Stimulated activated CD4-positive, alpha-beta T cell treated with anti-CD3 and anti-CD28 coated beads, Interleukin-12 subunit alpha, Interleukin-12 subunit beta, amount 100 ng/mL, for 4 hours (primary cell): ENCODE data around the gene B3GNT8.
"Not testable (repeated sequence)": the region's sequence is repeated elsewhere in the genome, so short reads cannot be mapped to it uniquely, and the experiment has no call there.

Experiments used
- DNase-seq: peaks from one replicate; pipeline ENCODE4 v3.0.0-alpha.2; 2020

Gene B3GNT8

GRCh38 chr19:41426952-41427646 lies at the start of gene B3GNT8:
Gene B3GNT8, minus strand, starts transcription at chr19:41427374. Its CDS starts 596 bp downstream, at chr19:41426778.
- DNase-seq, result peak; percentile 45

GRCh38 chr19:41476583-41476982 lies 49.4 kb upstream of the B3GNT8 start:
- no peak for DNase-seq

GRCh38 chr19:41463257-41464256 lies 36.4 kb upstream of the B3GNT8 start:
- not testable (repeated sequence) for DNase-seq

- no peak for DNase-seq
These were observed 35.3 kb upstream of the B3GNT8 start for GRCh38 chr19:41462497-41462896.

GRCh38 chr19:41457241-41457640 lies 30.1 kb upstream of the B3GNT8 start:
- no peak for DNase-seq

- no peak for DNase-seq
These were observed 29.3 kb upstream of the B3GNT8 start for GRCh38 chr19:41456342-41456918.

- DNase-seq, result no peak
These were observed 28.8 kb upstream of the B3GNT8 start for GRCh38 chr19:41455936-41456335.

- DNase-seq, result no peak
These were observed 25.6 kb upstream of the B3GNT8 start for GRCh38 chr19:41452584-41453275.

GRCh38 chr19:41449865-41450178 lies 22.6 kb upstream of the B3GNT8 start:
- no peak for DNase-seq

GRCh38 chr19:41449079-41449864 lies 22.1 kb upstream of the B3GNT8 start:
- peak; percentile 68 for DNase-seq

- no peak for DNase-seq
These were observed 20.7 kb upstream of the B3GNT8 start for GRCh38 chr19:41447732-41448332.

GRCh38 chr19:41445575-41445974 lies 18.4 kb upstream of the B3GNT8 start:
- DNase-seq, result no peak

GRCh38 chr19:41443813-41444455 lies 16.8 kb upstream of the B3GNT8 start:
- no peak for DNase-seq

GRCh38 chr19:41442473-41443355 lies 15.5 kb upstream of the B3GNT8 start, which contains the start of gene ERICH4:
Gene ERICH4, plus strand, starts transcription at chr19:41443156. Its CDS starts 14 bp downstream, at chr19:41443170.
- DNase-seq, result no peak

GRCh38 chr19:41441321-41441945 lies 14.3 kb upstream of the B3GNT8 start:
- DNase-seq, result no peak

- DNase-seq, result peak; percentile 92
These were observed 12.5 kb upstream of the B3GNT8 start, which contains the start of gene DMAC2 for GRCh38 chr19:41439441-41440222. Gene DMAC2, minus strand, starts transcription at chr19:41439912. Its CDS starts 13 bp downstream, at chr19:41439899.

- no peak for DNase-seq
These were observed 10.9 kb upstream of the B3GNT8 start for GRCh38 chr19:41437944-41438574.

GRCh38 chr19:41436674-41436951 lies 9.4 kb upstream of the B3GNT8 start:
- DNase-seq, result no peak
